GM10266 (cell line): Measurements from ENCODE around the gene TLX3.

ENCODE experiments used
- DNase-seq: peaks from one replicate; pipeline ENCODE4 v3.0.0; 2012; ENCODE audit errors: extremely low spot score
- CTCF ChIP-seq: IDR thresholded peaks from 2 replicates; pipeline ENCODE4 v1.5.1; 2012; ENCODE audit warnings: mild to moderate bottlenecking, low read depth; ENCODE audit not compliant: control insufficient read depth, insufficient read depth; ENCODE audit errors: missing control alignments

Gene TLX3

GRCh38 chr5:171308453-171309275 lies at the start of gene TLX3:
TSS of gene TLX3 (plus strand) at chr5:171309248. CDS start at chr5:171309366, 118 bp downstream.
- no peak for DNase-seq
- TF ChIP-seq CTCF: no peak

GRCh38 chr5:171261361-171261760 lies 47.7 kb upstream of the TLX3 start:
- TF ChIP-seq CTCF: no peak
- no peak for DNase-seq

- no peak for TF ChIP-seq CTCF
- no peak for DNase-seq
These were observed 47.1 kb upstream of the TLX3 start for GRCh38 chr5:171261904-171262303.

DNA sequence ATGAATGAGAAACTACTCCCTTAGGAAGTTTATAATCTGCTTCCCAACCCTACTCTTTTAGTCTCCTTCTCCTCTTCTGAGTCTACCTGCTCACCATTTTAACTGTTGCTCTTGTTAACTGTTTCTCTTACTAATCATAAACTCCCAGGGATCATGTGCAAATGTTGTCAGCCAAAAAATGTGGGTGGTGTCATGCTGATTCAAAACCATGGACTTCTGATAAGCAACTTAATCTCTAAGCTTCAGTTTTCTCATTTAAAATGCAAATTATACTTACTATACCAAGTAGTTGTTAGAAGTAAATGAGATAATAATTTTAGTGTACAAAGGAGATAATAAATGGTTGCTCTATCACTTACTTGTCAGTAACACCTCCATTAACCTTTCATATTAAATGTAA lies 45.9 kb upstream of the TLX3 start:
- no peak for DNase-seq
- no peak for TF ChIP-seq CTCF

DNA sequence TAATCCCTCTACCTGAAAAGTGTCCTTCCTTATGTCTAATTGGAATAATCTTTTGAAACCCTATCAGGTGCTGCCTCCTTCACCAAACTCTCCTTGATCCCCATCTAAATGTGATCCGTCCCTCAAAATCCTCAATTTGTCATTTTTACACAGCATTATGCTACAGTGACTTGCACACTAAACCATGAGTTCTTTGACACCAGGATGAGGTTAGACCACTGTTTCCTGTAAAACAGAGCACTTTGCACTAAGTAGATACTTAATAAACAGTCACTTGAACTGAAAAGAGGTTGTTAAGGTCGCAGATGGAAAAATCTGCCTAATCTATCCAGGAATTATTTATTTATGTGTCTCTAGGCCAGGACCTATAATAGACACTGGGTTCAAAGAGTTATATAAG lies 44.2 kb upstream of the TLX3 start:
- TF ChIP-seq CTCF: no peak
- DNase-seq: no peak

- no peak for DNase-seq
- no peak for TF ChIP-seq CTCF
These were observed 40.1 kb upstream of the TLX3 start for GRCh38 chr5:171268700-171269620.
